Endothelial cell (in vitro differentiated cells): ENCODE results near the gene TEX11. TPM values are rescaled to one million over a fixed set of nuclear protein-coding genes. Genes with fewer than 3 reads are reported as not detected.
"Not testable (repeated sequence)": the region's sequence is repeated elsewhere in the genome, so short reads cannot be mapped to it uniquely, and the experiment has no call there.

ENCODE experiments used
- DNase-seq: peaks from one replicate; pipeline ENCODE4 v3.0.0; 2021; ENCODE audit warnings: low spot score
- H3K27ac Mint-ChIP-seq: one replicate; pipeline ENCODE4 v1.8.0; 2021; ENCODE audit warnings: mixed read lengths, inconsistent platforms; ENCODE audit not compliant: unreplicated experiment
- H3K27me3 Mint-ChIP-seq: one replicate; pipeline ENCODE4 v1.8.0; 2021; ENCODE audit warnings: mild to moderate bottlenecking, moderate library complexity, mixed read lengths, inconsistent platforms; ENCODE audit not compliant: unreplicated experiment
- H3K36me3 Mint-ChIP-seq: one replicate; pipeline ENCODE4 v1.8.0; 2021; ENCODE audit warnings: mild to moderate bottlenecking, low read depth, mixed read lengths, inconsistent platforms; ENCODE audit not compliant: unreplicated experiment
- H3K4me1 Mint-ChIP-seq: one replicate; pipeline ENCODE4 v1.8.0; 2021; ENCODE audit warnings: mild to moderate bottlenecking, mixed read lengths, inconsistent platforms; ENCODE audit not compliant: unreplicated experiment
- H3K4me3 Mint-ChIP-seq: one replicate; pipeline ENCODE4 v1.8.0; 2021; ENCODE audit warnings: mild to moderate bottlenecking, mixed read lengths, inconsistent platforms; ENCODE audit not compliant: unreplicated experiment
- H3K9me3 Mint-ChIP-seq: one replicate; pipeline ENCODE4 v1.8.0; 2021; ENCODE audit warnings: mixed read lengths, inconsistent platforms; ENCODE audit not compliant: unreplicated experiment
- total RNA-seq: library from RNA; stranded (reverse); fragmentation: NEBNext Ultra II Directional; extraction: Animal tissue kit (Norgen Biotek cat#: 25700); gene quantifications from one replicate; pipeline ENCODE4 v1.2.1, GENCODE V29; 2021; ENCODE audit not compliant: unreplicated experiment
- TF ChIP-seq, protein P1 (sequence below): fragments of 200-600 bp; sonication (generic); IDR thresholded peaks from one replicate; pipeline ENCODE4 v1.5.0; 2021; ENCODE audit warnings: antibody characterized with exemption; ENCODE audit not compliant: unreplicated experiment

Gene TEX11
- total RNA-seq, 1 donor from 2014 or later: not detected

DNA sequence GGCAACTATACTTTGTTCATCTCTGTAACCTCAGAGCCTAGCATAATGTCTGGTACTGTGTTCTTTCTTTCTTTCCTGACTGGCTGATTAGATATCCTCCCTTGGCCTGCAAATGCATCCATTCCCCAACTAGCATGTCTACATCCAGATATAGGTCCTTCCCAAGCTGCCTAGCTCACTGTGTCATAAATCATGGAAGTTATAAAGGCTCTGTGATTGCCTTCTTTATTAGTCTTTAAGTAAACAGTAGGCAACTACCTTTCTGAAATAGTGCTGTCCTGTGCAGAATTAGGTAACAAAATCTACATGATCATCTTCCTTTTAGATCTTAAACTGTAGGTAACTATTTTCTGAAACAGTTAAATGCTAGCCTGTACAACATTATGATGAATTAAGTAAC lies 239.4 kb downstream of the TEX11 start:
- Mint-ChIP-seq H3K27me3 (no peaks in the 10 kb centered on the region), H3K9me3 (no peaks in the 10 kb centered on the region), H3K27ac (no peak overlapping the region), H3K4me1 (no peaks in the 10 kb centered on the region), H3K4me3 (no peak overlapping the region), H3K36me3 (no peaks in the 10 kb centered on the region)
- DNase-seq: no peak
- TF ChIP-seq, protein P1, sequence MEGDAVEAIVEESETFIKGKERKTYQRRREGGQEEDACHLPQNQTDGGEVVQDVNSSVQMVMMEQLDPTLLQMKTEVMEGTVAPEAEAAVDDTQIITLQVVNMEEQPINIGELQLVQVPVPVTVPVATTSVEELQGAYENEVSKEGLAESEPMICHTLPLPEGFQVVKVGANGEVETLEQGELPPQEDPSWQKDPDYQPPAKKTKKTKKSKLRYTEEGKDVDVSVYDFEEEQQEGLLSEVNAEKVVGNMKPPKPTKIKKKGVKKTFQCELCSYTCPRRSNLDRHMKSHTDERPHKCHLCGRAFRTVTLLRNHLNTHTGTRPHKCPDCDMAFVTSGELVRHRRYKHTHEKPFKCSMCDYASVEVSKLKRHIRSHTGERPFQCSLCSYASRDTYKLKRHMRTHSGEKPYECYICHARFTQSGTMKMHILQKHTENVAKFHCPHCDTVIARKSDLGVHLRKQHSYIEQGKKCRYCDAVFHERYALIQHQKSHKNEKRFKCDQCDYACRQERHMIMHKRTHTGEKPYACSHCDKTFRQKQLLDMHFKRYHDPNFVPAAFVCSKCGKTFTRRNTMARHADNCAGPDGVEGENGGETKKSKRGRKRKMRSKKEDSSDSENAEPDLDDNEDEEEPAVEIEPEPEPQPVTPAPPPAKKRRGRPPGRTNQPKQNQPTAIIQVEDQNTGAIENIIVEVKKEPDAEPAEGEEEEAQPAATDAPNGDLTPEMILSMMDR: no peak

GRCh38 chrX:70664726-70665125 lies 243.8 kb downstream of the TEX11 start:
- Mint-ChIP-seq H3K27me3 (no peaks in the 10 kb centered on the region), H3K4me3 (no peak overlapping the region), H3K27ac (no peak overlapping the region), H3K9me3 (no peaks in the 10 kb centered on the region), H3K36me3 (no peaks in the 10 kb centered on the region), H3K4me1 (no peaks in the 10 kb centered on the region)
- DNase-seq: peak; percentile 2
- TF ChIP-seq, protein P1: no peak

- not testable (repeated sequence) for H3K4me3 Mint-ChIP-seq, H3K9me3 Mint-ChIP-seq, H3K4me1 Mint-ChIP-seq
Measured at GRCh38 chrX:70661124-70661523, 247.4 kb downstream of the TEX11 start.

GRCh38 chrX:70657546-70657945 lies 251.0 kb downstream of the TEX11 start:
- DNase-seq, H3K27ac Mint-ChIP-seq, H3K4me1 Mint-ChIP-seq, H3K36me3 Mint-ChIP-seq, H3K4me3 Mint-ChIP-seq, H3K27me3 Mint-ChIP-seq, H3K9me3 Mint-ChIP-seq: not testable (repeated sequence)

More at GRCh38 chrX:70661124-70661523, 247.4 kb downstream of the TEX11 start:
- H3K27me3 Mint-ChIP-seq, H3K27ac Mint-ChIP-seq, DNase-seq, H3K36me3 Mint-ChIP-seq: not testable (repeated sequence)

DNA sequence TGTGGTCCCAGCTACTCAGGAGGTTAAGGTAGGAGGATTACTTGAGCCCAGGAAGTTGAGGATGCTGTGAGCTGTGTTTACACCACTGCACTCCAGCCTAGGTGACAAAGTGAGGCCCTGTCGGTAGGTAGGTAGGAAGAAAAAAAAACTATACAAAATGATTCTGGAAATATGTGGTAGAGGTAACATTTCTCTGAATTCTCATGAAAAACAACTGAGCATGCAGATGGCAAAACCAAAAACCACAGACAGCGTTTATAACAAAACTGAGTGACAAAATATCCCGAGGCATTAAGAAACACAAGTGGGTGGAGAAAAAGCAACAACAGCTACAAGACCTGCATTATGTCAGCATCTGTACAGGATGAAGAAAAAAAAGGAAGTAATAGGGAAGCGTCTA lies 252.2 kb downstream of the TEX11 start:
- no peaks in the 10 kb centered on the region for H3K9me3 Mint-ChIP-seq
- no peaks in the 10 kb centered on the region for H3K36me3 Mint-ChIP-seq
- TF ChIP-seq, protein P1: no peak
- no peak for DNase-seq
- no peak overlapping the region for H3K4me3 Mint-ChIP-seq
- no peaks in the 10 kb centered on the region for H3K4me1 Mint-ChIP-seq
- no peak overlapping the region for H3K27ac Mint-ChIP-seq
- no peaks in the 10 kb centered on the region for H3K27me3 Mint-ChIP-seq

GRCh38 chrX:70647910-70648309 lies 260.6 kb downstream of the TEX11 start:
- not testable (repeated sequence) for H3K27ac Mint-ChIP-seq, H3K4me3 Mint-ChIP-seq, H3K4me1 Mint-ChIP-seq, H3K27me3 Mint-ChIP-seq, H3K36me3 Mint-ChIP-seq, DNase-seq, H3K9me3 Mint-ChIP-seq

DNA sequence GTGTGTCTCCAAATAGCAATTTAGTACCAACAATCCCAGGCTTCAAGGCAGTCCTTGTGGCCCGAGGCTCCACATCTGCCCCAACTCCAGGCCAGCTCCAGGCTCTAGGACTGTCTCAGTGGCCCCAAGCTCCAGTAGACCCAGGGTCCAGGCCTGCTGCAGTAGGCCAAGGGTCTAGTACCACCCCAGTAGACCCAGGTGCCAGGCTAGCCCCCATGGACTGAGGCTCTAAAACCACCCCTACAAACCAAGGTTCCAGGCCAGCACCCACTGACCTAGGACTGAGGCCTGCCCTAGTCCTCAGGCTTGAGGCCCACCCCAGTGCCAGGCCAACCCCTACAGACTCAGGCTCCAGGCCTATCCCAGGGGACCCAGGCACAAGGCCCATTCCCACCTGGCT lies 272.3 kb downstream of the TEX11 start:
- Mint-ChIP-seq H3K27ac (no peak overlapping the region), H3K27me3 (no peaks in the 10 kb centered on the region), H3K4me3 (no peak overlapping the region), H3K4me1 (peaks cover 3% of the 10 kb centered on the region), H3K36me3 (peaks cover 3% of the 10 kb centered on the region), H3K9me3 (no peaks in the 10 kb centered on the region)
- TF ChIP-seq, protein P1: no peak
- no peak for DNase-seq
